ENCODE data around the gene KIF12. TPM values are rescaled to one million over a fixed set of nuclear protein-coding genes. Genes with fewer than 3 reads are reported as not detected.
A peak's percentile ranks its signal among the peaks of the same experiment; 100 is the strongest.

The KIF12 gene
- total and polyA plus RNA-seq, 2 of the 13 experiments (the other 11 are each of a cell fraction or from before 2014, with no cell fraction given) = 1.8 to 12.5 TPM

DNA sequence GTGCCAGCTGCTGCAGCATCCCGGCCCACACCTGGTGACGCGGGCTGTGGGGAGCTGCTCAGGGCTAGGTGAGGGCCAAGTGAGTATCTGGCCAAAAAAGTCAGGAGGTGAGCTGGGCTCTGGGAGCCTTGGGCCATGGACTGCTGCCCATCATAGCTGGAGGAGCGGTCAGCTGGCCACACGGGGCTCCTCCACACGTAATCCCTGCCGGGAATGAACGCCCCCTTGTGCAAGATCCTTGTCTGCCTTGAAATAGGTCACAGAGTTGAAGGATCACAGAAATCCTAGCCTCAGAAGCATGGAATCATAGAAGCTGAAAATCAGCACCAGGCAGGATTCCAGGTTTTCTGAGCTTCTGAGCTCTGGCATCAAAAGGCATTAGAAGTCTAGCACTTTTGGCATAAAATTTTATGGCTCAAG lies 39.5 kb upstream of the KIF12 start (continued):
- TF ChIP-seq ZFP41 (CRISPR knock-in tag; IDR thresholded peaks at IDR 0.05; ENCODE audit: borderline replicate concordance) (no peak), NR2F6 (IDR thresholded peaks at IDR 0.05) (no peak), NR2F6 (CRISPR knock-in tag; IDR thresholded peaks at IDR 0.05) (peak; percentile 58; the same call in 1 of the 2 replicates), SOX5 (CRISPR knock-in tag; IDR thresholded peaks at IDR 0.05; ENCODE audit: borderline replicate concordance) (peak; percentile 37; the same call in 1 of the 2 replicates), PLRG1 (conservative IDR thresholded peaks at IDR 0.05) (no peak), KDM4B (CRISPR knock-in tag; IDR thresholded peaks at IDR 0.05) (0 out of 2 replicates have a peak, but pooled peaks have one; percentile 27), IKZF5 (CRISPR knock-in tag; IDR thresholded peaks at IDR 0.05) (peak; percentile 20; the same call in 1 of the 2 replicates), RBFOX2 (IDR thresholded peaks at IDR 0.05; ENCODE audit: low read depth, low read length) (no peak), ZNF260 (CRISPR knock-in tag; IDR thresholded peaks at IDR 0.05; ENCODE audit: borderline replicate concordance, low read depth) (no peak), ZBTB7A (CRISPR knock-in tag; IDR thresholded peaks at IDR 0.05) (0 out of 2 replicates have a peak, but pooled peaks have one; percentile 38), FOXM1 (CRISPR knock-in tag; IDR thresholded peaks at IDR 0.05) (no peak), SATB2 (CRISPR knock-in tag; IDR thresholded peaks at IDR 0.05) (no peak), SALL1 (CRISPR knock-in tag; IDR thresholded peaks at IDR 0.05) (peak; percentile 24; the same call in 1 of the 2 replicates), ZNF263 (CRISPR knock-in tag; IDR thresholded peaks at IDR 0.05) (peak; percentile 70), JUND (CRISPR knock-in tag; IDR thresholded peaks at IDR 0.05) (no peak), RORA (CRISPR knock-in tag; IDR thresholded peaks at IDR 0.05) (no peak), ZBTB1 (CRISPR knock-in tag; IDR thresholded peaks at IDR 0.05; ENCODE audit: borderline replicate concordance) (no peak), SRSF1 (optimal IDR thresholded peaks at IDR 0.05; ENCODE audit: low read depth, low read length) (no peak), NBN (conservative IDR thresholded peaks at IDR 0.05) (no peak), SAP130 (CRISPR knock-in tag; IDR thresholded peaks at IDR 0.05; ENCODE audit: low read depth) (0 out of 2 replicates have a peak, but pooled peaks have one; percentile 28), DR1 (CRISPR knock-in tag; IDR thresholded peaks at IDR 0.05) (no peak), ZMAT3 (CRISPR knock-in tag; conservative IDR thresholded peaks at IDR 0.05) (no peak), ZNF446 (CRISPR knock-in tag; IDR thresholded peaks at IDR 0.05) (no peak), TFDP1 (CRISPR knock-in tag; IDR thresholded peaks at IDR 0.05; ENCODE audit: borderline replicate concordance) (no peak), PCBP2 (optimal IDR thresholded peaks at IDR 0.05; ENCODE audit: low read depth, low read length, poor library complexity, severe bottlenecking) (no peak)
- TF ChIP-seq, protein P1, sequence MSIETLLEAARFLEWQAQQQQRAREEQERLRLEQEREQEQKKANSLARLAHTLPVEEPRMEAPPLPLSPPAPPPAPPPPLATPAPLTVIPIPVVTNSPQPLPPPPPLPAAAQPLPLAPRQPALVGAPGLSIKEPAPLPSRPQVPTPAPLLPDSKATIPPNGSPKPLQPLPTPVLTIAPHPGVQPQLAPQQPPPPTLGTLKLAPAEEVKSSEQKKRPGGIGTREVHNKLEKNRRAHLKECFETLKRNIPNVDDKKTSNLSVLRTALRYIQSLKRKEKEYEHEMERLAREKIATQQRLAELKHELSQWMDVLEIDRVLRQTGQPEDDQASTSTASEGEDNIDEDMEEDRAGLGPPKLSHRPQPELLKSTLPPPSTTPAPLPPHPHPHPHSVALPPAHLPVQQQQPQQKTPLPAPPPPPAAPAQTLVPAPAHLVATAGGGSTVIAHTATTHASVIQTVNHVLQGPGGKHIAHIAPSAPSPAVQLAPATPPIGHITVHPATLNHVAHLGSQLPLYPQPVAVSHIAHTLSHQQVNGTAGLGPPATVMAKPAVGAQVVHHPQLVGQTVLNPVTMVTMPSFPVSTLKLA (IDR thresholded peaks at IDR 0.05) = no peak
- TF ChIP-seq, protein P2, sequence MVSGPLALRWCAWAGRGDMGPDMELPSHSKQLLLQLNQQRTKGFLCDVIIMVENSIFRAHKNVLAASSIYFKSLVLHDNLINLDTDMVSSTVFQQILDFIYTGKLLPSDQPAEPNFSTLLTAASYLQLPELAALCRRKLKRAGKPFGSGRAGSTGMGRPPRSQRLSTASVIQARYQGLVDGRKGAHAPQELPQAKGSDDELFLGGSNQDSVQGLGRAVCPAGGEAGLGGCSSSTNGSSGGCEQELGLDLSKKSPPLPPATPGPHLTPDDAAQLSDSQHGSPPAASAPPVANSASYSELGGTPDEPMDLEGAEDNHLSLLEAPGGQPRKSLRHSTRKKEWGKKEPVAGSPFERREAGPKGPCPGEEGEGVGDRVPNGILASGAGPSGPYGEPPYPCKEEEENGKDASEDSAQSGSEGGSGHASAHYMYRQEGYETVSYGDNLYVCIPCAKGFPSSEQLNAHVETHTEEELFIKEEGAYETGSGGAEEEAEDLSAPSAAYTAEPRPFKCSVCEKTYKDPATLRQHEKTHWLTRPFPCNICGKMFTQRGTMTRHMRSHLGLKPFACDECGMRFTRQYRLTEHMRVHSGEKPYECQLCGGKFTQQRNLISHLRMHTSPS (CRISPR knock-in tag; IDR thresholded peaks at IDR 0.05; ENCODE audit: low read depth) = no peak
- TF ChIP-seq, protein P3, sequence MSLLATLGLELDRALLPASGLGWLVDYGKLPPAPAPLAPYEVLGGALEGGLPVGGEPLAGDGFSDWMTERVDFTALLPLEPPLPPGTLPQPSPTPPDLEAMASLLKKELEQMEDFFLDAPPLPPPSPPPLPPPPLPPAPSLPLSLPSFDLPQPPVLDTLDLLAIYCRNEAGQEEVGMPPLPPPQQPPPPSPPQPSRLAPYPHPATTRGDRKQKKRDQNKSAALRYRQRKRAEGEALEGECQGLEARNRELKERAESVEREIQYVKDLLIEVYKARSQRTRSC (CRISPR knock-in tag; IDR thresholded peaks at IDR 0.05; ENCODE audit: low read depth) = no peak
